ENCODE results near the gene CCDC32. TPM values are rescaled to one million over a fixed set of nuclear protein-coding genes. Genes with fewer than 3 reads are reported as not detected.

CCDC32 gene
- total and polyA plus RNA-seq, 2 of the 13 experiments (the other 11 are each of a cell fraction or from before 2014, with no cell fraction given), result 10.8 to 23.2 TPM

GRCh38 chr15:40569129-40569953 is 4.5 kb upstream of the CCDC32 start, which contains the start of gene RPUSD2 (continued):
- TF ChIP-seq SOX6 (IDR thresholded peaks at IDR 0.05), result no peak
- peak; percentile 29; the same call in 1 of the 2 replicates for TF ChIP-seq SOX6 (CRISPR knock-in tag; IDR thresholded peaks at IDR 0.05)
- no peak for TF ChIP-seq PLRG1 (conservative IDR thresholded peaks at IDR 0.05)
- no peak for TF ChIP-seq MAF1 (CRISPR knock-in tag; IDR thresholded peaks at IDR 0.05; ENCODE audit: borderline replicate concordance)
- TF ChIP-seq, protein P1, sequence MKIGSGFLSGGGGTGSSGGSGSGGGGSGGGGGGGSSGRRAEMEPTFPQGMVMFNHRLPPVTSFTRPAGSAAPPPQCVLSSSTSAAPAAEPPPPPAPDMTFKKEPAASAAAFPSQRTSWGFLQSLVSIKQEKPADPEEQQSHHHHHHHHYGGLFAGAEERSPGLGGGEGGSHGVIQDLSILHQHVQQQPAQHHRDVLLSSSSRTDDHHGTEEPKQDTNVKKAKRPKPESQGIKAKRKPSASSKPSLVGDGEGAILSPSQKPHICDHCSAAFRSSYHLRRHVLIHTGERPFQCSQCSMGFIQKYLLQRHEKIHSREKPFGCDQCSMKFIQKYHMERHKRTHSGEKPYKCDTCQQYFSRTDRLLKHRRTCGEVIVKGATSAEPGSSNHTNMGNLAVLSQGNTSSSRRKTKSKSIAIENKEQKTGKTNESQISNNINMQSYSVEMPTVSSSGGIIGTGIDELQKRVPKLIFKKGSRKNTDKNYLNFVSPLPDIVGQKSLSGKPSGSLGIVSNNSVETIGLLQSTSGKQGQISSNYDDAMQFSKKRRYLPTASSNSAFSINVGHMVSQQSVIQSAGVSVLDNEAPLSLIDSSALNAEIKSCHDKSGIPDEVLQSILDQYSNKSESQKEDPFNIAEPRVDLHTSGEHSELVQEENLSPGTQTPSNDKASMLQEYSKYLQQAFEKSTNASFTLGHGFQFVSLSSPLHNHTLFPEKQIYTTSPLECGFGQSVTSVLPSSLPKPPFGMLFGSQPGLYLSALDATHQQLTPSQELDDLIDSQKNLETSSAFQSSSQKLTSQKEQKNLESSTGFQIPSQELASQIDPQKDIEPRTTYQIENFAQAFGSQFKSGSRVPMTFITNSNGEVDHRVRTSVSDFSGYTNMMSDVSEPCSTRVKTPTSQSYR (CRISPR knock-in tag; IDR thresholded peaks at IDR 0.05; ENCODE audit: borderline replicate concordance), result peak; percentile 94
- no peak for TF ChIP-seq ZNF207 (IDR thresholded peaks at IDR 0.05; ENCODE audit: borderline replicate concordance)
- no peak for TF ChIP-seq SKI (IDR thresholded peaks at IDR 0.05; ENCODE audit: partially characterized antibody)
- TF ChIP-seq KAT8 (CRISPR knock-in tag; IDR thresholded peaks at IDR 0.05), result peak; percentile 95
- TF ChIP-seq, protein P2, sequence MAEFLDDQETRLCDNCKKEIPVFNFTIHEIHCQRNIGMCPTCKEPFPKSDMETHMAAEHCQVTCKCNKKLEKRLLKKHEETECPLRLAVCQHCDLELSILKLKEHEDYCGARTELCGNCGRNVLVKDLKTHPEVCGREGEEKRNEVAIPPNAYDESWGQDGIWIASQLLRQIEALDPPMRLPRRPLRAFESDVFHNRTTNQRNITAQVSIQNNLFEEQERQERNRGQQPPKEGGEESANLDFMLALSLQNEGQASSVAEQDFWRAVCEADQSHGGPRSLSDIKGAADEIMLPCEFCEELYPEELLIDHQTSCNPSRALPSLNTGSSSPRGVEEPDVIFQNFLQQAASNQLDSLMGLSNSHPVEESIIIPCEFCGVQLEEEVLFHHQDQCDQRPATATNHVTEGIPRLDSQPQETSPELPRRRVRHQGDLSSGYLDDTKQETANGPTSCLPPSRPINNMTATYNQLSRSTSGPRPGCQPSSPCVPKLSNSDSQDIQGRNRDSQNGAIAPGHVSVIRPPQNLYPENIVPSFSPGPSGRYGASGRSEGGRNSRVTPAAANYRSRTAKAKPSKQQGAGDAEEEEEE (CRISPR knock-in tag; IDR thresholded peaks at IDR 0.05; ENCODE audit: borderline replicate concordance), result no peak
- 0 out of 2 replicates have a peak, but pooled peaks have one; percentile 10 for TF ChIP-seq ZNF83 (CRISPR knock-in tag; IDR thresholded peaks at IDR 0.05; ENCODE audit: borderline replicate concordance)
